GM08714 (cell line): ENCODE data around the gene ARHGDIA.

Experiments used
- H3K4me3 ChIP-seq: fragments of 200-500 bp; sonication (Bioruptor generic); 2 replicates; pipeline ENCODE4 v1.5.1; 2014; ENCODE audit warnings: mild to moderate bottlenecking, low read length, inconsistent platforms
- ZNF274 ChIP-seq: IDR thresholded peaks from 2 replicates; pipeline ENCODE4 v1.6.1; 2012; ENCODE audit warnings: mild to moderate bottlenecking, low read depth, low read length

The ARHGDIA gene

GRCh38 chr17:81888105-81888987, 17.2 kb upstream of the ARHGDIA start:
- TF ChIP-seq ZNF274, result no peak
- H3K4me3 ChIP-seq, result no peak overlapping the region

GRCh38 chr17:81885869-81886548, 14.9 kb upstream of the ARHGDIA start:
- H3K4me3 ChIP-seq, result no peak overlapping the region
- TF ChIP-seq ZNF274, result no peak

GRCh38 chr17:81885454-81885853, 14.3 kb upstream of the ARHGDIA start:
- TF ChIP-seq ZNF274, result no peak

GRCh38 chr17:81884968-81885367, 13.8 kb upstream of the ARHGDIA start:
- TF ChIP-seq ZNF274, result no peak
- no peak overlapping the region for H3K4me3 ChIP-seq

More at GRCh38 chr17:81885454-81885853, 14.3 kb upstream of the ARHGDIA start:
- no peak overlapping the region for H3K4me3 ChIP-seq

GRCh38 chr17:81884520-81884919, 13.4 kb upstream of the ARHGDIA start:
- H3K4me3 ChIP-seq, result no peak overlapping the region
- no peak for TF ChIP-seq ZNF274

GRCh38 chr17:81879121-81879520, 8.0 kb upstream of the ARHGDIA start:
- no peak overlapping the region for H3K4me3 ChIP-seq
- TF ChIP-seq ZNF274, result no peak

- no peak for TF ChIP-seq ZNF274
- H3K4me3 ChIP-seq, result no peak overlapping the region
Observed at GRCh38 chr17:81878294-81878693, 7.2 kb upstream of the ARHGDIA start.

- no peak for TF ChIP-seq ZNF274
- no peak overlapping the region for H3K4me3 ChIP-seq
Observed at GRCh38 chr17:81877569-81877968, 6.4 kb upstream of the ARHGDIA start.

GRCh38 chr17:81871387-81872230, 472 bp upstream of the ARHGDIA start:
- TF ChIP-seq ZNF274, result no peak
- peak overlapping the region; percentile 68 for H3K4me3 ChIP-seq

GRCh38 chr17:81870131-81870980, 781 bp downstream of the ARHGDIA start:
- no peak for TF ChIP-seq ZNF274
- peak overlapping the region; percentile 94 for H3K4me3 ChIP-seq

GRCh38 chr17:81869221-81870130, 1.7 kb downstream of the ARHGDIA start:
- peak overlapping the region; percentile 94 for H3K4me3 ChIP-seq
- TF ChIP-seq ZNF274, result no peak

- TF ChIP-seq ZNF274, result no peak
- H3K4me3 ChIP-seq, result no peak overlapping the region; the same call in 1 of the 2 replicates
Observed at GRCh38 chr17:81868674-81869220, 2.4 kb downstream of the ARHGDIA start.
